Stimulated activated memory B cell treated with anti-CD40 and anti-IgM and Interleukin-4, amounts not matched to agents 10 μg/mL and 1 μg/mL and 100 μg/mL, for 72 hours (primary cell): ENCODE data around the gene KRT34.
"Not testable (repeated sequence)": the region's sequence is repeated elsewhere in the genome, so short reads cannot be mapped to it uniquely, and the experiment has no call there.

Source experiments
- ATAC-seq: fragments of 150-1000 bp; cut with Tn5 transposase; 2 replicates; pipeline ENCODE4 v1.10.0; 2021
- H3K27ac Mint-ChIP-seq: one replicate; pipeline ENCODE4 v1.8.0; 2022; ENCODE audit warnings: mild to moderate bottlenecking, mixed read lengths
- H3K27me3 Mint-ChIP-seq: one replicate; pipeline ENCODE4 v1.8.0; 2022; ENCODE audit warnings: mixed read lengths
- H3K36me3 Mint-ChIP-seq: one replicate; pipeline ENCODE4 v1.8.0; 2022; ENCODE audit warnings: mixed read lengths
- H3K4me1 Mint-ChIP-seq: one replicate; pipeline ENCODE4 v1.8.0; 2022; ENCODE audit warnings: mixed read lengths
- H3K4me3 Mint-ChIP-seq: one replicate; pipeline ENCODE4 v1.8.0; 2022; ENCODE audit warnings: mild to moderate bottlenecking, moderate library complexity, mixed read lengths
- H3K9me3 Mint-ChIP-seq: one replicate; pipeline ENCODE4 v1.8.0; 2022; ENCODE audit warnings: mixed read lengths

KRT34 gene

GRCh38 chr17:41352597-41353366 is 29.3 kb downstream of the KRT34 start:
- Mint-ChIP-seq H3K36me3 (no peaks in the 10 kb centered on the region), H3K27ac (no peak overlapping the region), H3K9me3 (peaks cover 3% of the 10 kb centered on the region), H3K4me1 (no peaks in the 10 kb centered on the region), H3K4me3 (no peak overlapping the region), H3K27me3 (peaks cover 29% of the 10 kb centered on the region)
- ATAC-seq = no peak

DNA sequence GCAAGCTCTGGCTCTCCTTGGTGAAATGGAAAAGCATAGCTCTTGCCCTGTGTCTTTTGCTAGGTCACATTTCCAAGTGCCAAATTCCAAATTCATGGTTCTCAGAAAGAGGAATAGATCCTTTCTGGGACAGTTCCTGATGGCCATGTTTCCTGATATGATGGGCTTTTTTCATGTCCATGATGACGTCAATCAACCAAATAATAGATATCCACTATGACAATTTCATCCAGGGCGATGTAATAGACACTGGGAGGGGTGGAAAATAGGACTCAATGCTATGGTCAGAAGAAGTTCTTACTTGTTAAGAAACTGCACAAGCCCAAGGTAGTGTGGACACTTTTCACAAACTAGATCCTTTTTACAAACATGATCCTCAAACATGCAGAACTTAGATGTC is 30.9 kb downstream of the KRT34 start:
- Mint-ChIP-seq H3K4me1 (no peaks in the 10 kb centered on the region), H3K4me3 (no peak overlapping the region), H3K36me3 (no peaks in the 10 kb centered on the region), H3K27me3 (peaks cover 16% of the 10 kb centered on the region), H3K27ac (no peak overlapping the region), H3K9me3 (no peaks in the 10 kb centered on the region)
- ATAC-seq = no peak

DNA sequence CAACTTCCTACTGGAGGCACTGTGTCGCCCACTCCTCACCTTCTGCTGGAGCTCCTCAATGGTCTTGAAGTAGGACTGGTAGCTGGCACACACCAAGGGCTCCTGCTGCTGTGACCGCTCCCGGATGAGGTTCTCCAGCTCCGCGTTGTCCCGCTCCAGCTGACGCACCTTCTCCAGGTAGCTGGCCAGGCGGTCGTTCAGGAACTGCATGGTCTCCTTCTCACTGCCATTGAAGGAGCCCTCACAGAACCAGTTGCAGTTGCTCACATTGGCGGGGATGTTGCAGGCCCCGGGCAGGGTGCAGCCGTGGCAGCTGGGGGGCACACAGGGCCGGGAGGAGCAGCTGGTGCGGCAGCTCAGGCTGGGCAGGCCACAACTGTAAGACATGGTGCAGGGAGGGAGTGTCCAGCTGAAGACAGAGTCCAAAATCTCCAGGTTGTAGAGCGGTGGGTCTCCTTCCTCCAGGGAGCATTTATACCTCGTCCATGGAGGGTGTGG is 31.7 kb downstream of the KRT34 start, which contains the start of gene KRT33A:
Gene KRT33A (minus strand): TSS at position 448 of the 498 bp plus-strand sequence. CDS start 61 bp downstream, at position 387.
- H3K4me3 Mint-ChIP-seq, H3K9me3 Mint-ChIP-seq, ATAC-seq, H3K4me1 Mint-ChIP-seq, H3K36me3 Mint-ChIP-seq, H3K27ac Mint-ChIP-seq: not testable (repeated sequence)
- peaks cover 16% of the 10 kb centered on the region for H3K27me3 Mint-ChIP-seq

DNA sequence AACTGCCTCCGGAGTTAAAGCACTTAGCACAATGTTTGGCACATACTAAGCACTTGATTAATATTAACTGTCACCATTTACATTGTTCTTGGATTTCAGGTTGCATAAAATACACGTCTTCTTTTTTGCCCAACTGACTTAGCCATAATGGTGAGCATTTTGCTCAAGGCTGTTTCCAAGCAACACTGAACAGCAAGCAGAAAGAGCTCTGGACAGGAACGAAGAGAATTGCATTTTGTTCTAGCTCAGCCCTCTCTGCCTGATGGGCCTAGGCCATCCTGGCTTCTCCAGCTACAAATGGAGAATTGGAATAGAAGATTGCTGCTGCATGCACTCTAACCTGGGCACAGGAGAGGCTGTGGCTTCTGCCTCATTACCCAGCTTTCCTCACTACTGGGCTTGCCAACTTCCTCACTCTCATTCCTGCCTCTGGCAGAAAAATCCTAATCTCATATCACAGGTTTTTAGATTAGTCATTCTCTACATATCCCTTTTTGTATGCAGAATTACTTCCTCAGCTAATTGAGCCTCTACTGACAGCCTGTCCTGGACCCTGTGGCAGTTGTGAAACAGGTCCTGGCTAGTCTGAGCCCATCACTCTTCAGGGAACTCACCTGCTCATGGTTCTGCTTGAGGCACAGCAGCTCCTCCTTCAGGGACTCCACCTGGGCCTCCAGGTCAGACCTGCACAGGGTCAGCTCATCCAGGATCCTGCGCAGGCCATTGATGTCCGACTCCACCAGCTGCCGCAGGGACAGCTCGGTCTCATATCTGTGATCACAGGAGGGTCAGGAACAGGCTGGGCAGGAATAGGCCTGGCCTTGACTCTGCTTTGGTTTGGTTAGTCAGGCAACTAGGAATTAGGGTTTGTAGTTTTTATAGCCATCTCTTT is 34.0 kb downstream of the KRT34 start:
- Mint-ChIP-seq H3K27me3 (peaks cover 16% of the 10 kb centered on the region), H3K36me3 (no peaks in the 10 kb centered on the region), H3K27ac (no peak overlapping the region), H3K9me3 (peaks cover 2% of the 10 kb centered on the region), H3K4me3 (no peak overlapping the region), H3K4me1 (no peaks in the 10 kb centered on the region)
- no peak for ATAC-seq

GRCh38 chr17:41346421-41346820 is 35.7 kb downstream of the KRT34 start:
- not testable (repeated sequence) for H3K27ac Mint-ChIP-seq, H3K9me3 Mint-ChIP-seq, H3K4me3 Mint-ChIP-seq, H3K27me3 Mint-ChIP-seq, H3K36me3 Mint-ChIP-seq, ATAC-seq, H3K4me1 Mint-ChIP-seq

GRCh38 chr17:41345992-41346391 is 36.1 kb downstream of the KRT34 start:
- Mint-ChIP-seq H3K4me3 (no peak overlapping the region), H3K27me3 (no peaks in the 10 kb centered on the region), H3K27ac (no peak overlapping the region), H3K36me3 (no peaks in the 10 kb centered on the region), H3K4me1 (peaks cover 2% of the 10 kb centered on the region), H3K9me3 (peaks cover 4% of the 10 kb centered on the region)
- ATAC-seq = no peak

DNA sequence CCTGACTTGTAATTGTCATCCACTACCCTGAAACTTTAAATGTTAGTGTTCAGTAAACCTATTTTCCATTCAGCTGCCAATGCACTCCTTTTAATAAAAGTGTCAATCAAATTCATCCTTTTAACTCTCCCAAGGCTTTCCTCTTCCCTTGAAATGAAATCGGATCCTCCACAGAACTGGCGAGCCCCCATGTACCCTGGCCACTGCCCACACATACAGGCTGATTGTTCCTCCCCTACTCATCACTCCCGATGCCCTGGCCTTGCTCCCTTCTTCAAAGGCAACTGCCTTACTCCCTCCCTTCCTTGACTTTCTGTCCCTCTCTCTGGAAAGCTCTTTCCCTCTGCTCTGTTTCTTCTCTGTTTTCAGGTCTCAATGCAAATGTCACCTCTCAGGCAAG is 39.1 kb downstream of the KRT34 start:
- H3K4me1 Mint-ChIP-seq = peaks cover 22% of the 10 kb centered on the region
- no peak overlapping the region for H3K27ac Mint-ChIP-seq
- H3K9me3 Mint-ChIP-seq = peaks cover 4% of the 10 kb centered on the region
- H3K4me3 Mint-ChIP-seq = no peak overlapping the region
- H3K27me3 Mint-ChIP-seq = no peaks in the 10 kb centered on the region
- ATAC-seq = no peak
- no peaks in the 10 kb centered on the region for H3K36me3 Mint-ChIP-seq

GRCh38 chr17:41340934-41341861 is 40.9 kb downstream of the KRT34 start:
- Mint-ChIP-seq H3K4me3 (no peak overlapping the region), H3K4me1 (peaks cover 22% of the 10 kb centered on the region), H3K36me3 (no peaks in the 10 kb centered on the region), H3K27me3 (no peaks in the 10 kb centered on the region), H3K27ac (no peak overlapping the region), H3K9me3 (peaks cover 4% of the 10 kb centered on the region)
- no peak for ATAC-seq

DNA sequence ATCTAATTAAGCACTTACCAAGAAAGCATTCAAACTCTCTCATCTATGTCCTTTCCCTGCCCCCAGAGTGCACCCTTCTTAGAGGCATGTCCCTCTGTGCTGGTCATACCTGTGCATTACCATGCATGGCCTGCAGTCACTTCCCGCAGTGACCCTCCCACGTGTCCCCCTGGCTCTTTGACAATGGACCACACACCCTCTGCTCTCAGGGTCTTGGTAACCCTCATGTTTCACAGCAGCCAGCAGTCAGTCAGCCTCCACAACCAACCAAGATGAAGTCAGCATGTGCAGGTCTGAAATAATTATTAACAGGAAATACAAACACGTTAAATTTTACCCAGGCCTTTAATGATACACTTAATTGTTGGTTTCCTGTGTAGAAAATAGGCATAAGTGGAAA is 41.6 kb downstream of the KRT34 start:
- H3K27ac Mint-ChIP-seq = no peak overlapping the region

DNA sequence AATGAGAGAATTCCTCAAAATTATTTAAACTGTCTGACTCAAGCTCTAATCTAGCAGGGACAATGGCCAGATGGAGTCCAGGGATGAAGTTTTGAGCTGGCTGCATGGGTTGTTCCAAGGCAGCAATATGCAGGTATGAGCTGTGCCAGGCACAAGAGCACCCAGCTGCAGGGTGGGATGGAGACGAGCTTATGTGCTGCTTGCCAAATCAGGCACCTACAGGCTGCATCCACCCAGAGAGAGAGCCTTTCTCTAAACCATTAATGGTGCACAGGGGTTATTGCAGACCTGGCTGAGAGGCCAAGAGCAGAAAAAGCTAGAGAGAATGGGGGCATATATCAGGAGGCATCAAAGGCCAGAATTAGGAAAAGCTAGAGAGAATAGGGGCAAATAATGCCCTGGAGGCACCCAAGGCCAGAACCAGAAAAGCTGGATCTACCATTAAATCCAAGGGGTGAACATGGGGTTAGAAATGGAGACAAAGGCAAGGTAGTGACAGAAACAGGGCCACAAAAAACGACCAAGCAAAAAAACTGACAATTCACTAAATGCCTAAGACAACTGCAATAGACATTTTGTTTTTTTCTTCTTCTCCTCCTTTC is 42.4 kb downstream of the KRT34 start:
- peaks cover 31% of the 10 kb centered on the region for H3K4me1 Mint-ChIP-seq
- H3K27me3 Mint-ChIP-seq = peaks cover 13% of the 10 kb centered on the region
- peaks cover 4% of the 10 kb centered on the region for H3K9me3 Mint-ChIP-seq
- H3K27ac Mint-ChIP-seq = no peak overlapping the region
- ATAC-seq = no peak
- no peak overlapping the region for H3K4me3 Mint-ChIP-seq
- no peaks in the 10 kb centered on the region for H3K36me3 Mint-ChIP-seq

More for the DNA sequence above, 41.6 kb downstream of the KRT34 start:
- Mint-ChIP-seq H3K36me3 (no peaks in the 10 kb centered on the region), H3K27me3 (peaks cover 5% of the 10 kb centered on the region), H3K4me1 (peaks cover 26% of the 10 kb centered on the region), H3K4me3 (no peak overlapping the region), H3K9me3 (peaks cover 4% of the 10 kb centered on the region)
- no peak for ATAC-seq

- H3K27ac Mint-ChIP-seq = no peak overlapping the region
- H3K27me3 Mint-ChIP-seq = peaks cover 16% of the 10 kb centered on the region
- peaks cover 4% of the 10 kb centered on the region for H3K9me3 Mint-ChIP-seq
- no peak overlapping the region for H3K4me3 Mint-ChIP-seq
- H3K4me1 Mint-ChIP-seq = peaks cover 37% of the 10 kb centered on the region
- H3K36me3 Mint-ChIP-seq = no peaks in the 10 kb centered on the region
- peak; percentile 21 for ATAC-seq
These were observed 43.1 kb downstream of the KRT34 start for GRCh38 chr17:41338961-41339485.

- Mint-ChIP-seq H3K9me3 (no peaks in the 10 kb centered on the region), H3K27ac (peak overlapping the region; percentile 6)
These were observed 46.4 kb downstream of the KRT34 start for GRCh38 chr17:41335747-41336146.

DNA sequence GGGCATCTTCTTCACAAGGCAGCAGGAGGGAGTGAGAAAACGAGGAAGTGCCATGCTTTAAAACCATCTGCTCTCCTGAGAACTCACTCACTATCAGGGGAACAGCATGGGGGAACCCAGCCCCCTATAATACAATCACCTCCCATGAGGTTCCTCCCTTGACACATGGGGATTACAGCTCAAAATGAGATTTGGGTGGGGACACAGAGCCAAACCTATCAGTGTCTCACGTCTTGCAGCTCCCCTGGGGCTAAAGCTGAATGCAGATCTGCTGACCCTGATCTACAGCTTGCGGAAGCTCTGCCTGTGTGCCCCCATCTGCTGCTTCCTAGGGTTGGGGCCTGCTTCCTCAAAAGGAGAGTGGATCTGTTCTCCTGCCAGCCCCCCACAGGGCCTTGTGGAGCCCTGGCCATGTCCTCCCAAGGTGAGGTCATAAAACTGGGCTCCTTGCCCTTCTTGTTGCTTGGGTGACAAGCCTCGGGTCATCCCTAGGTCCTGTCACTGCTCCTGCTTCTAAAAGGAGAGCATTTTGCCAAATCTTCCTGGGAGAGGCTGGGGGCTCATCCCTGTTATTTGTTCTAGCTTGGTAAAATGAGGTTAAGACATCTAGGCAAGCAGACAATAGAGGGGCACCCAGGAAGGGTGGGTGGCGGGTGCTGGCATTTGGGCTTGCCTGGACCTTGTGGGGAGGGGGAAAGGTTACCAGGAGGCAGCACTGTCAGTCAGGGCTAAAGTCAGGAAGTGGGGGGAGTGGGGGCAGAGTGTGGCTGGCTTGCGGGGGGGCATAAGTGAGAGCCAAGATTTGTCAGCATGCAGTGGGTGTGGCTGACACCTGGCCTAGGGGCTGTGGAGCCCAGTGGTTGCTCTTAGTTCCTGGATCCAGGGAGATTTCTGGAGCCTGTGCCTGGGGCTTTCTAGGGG is 47.5 kb downstream of the KRT34 start:
- peaks cover 27% of the 10 kb centered on the region for H3K27me3 Mint-ChIP-seq
- peak; percentile 25 for ATAC-seq
- H3K4me3 Mint-ChIP-seq = no peak overlapping the region
- H3K27ac Mint-ChIP-seq = no peak overlapping the region
- H3K4me1 Mint-ChIP-seq = peaks cover 32% of the 10 kb centered on the region
- no peaks in the 10 kb centered on the region for H3K36me3 Mint-ChIP-seq
- no peaks in the 10 kb centered on the region for H3K9me3 Mint-ChIP-seq

More at GRCh38 chr17:41335747-41336146, 46.4 kb downstream of the KRT34 start:
- H3K4me1 Mint-ChIP-seq = peaks cover 43% of the 10 kb centered on the region
- peaks cover 27% of the 10 kb centered on the region for H3K27me3 Mint-ChIP-seq
- no peak for ATAC-seq
- no peaks in the 10 kb centered on the region for H3K36me3 Mint-ChIP-seq
- H3K4me3 Mint-ChIP-seq = no peak overlapping the region
